Karpas-422 (cell line): ENCODE measurements around the gene OR11H6. TPM values are rescaled to one million over a fixed set of nuclear protein-coding genes. Genes with fewer than 3 reads are reported as not detected.
"Not testable (repeated sequence)": the region's sequence is repeated elsewhere in the genome, so short reads cannot be mapped to it uniquely, and the experiment has no call there.

Experiments used
- DNase-seq: peaks from one replicate; pipeline ENCODE4 v3.0.0-alpha.2; 2015
- H2AFZ ChIP-seq: fragments of 200-600 bp; sonication (generic); 2 replicates; pipeline ENCODE4 v1.6.1; 2014; ENCODE audit warnings: antibody characterized with exemption, low read length, mixed read lengths
- H3K27ac ChIP-seq: fragments of 200-600 bp; sonication (generic); 2 replicates; pipeline ENCODE4 v1.5.1; 2014; ENCODE audit warnings: mild to moderate bottlenecking, low read length, moderate library complexity
- H3K27me3 ChIP-seq: fragments of 200-600 bp; sonication (generic); 2 replicates; pipeline ENCODE4 v1.6.1; 2014; ENCODE audit warnings: low read length, mixed read lengths
- H3K36me3 ChIP-seq: fragments of 200-600 bp; sonication (generic); 2 replicates; pipeline ENCODE4 v1.6.1; 2014; ENCODE audit warnings: low read length, mixed read lengths; ENCODE audit not compliant: insufficient read depth
- H3K4me1 ChIP-seq: fragments of 200-600 bp; sonication (generic); 2 replicates; pipeline ENCODE4 v1.6.1; 2014; ENCODE audit warnings: mild to moderate bottlenecking, low read length, mixed read lengths
- H3K4me2 ChIP-seq: fragments of 200-600 bp; sonication (generic); 2 replicates; pipeline ENCODE4 v1.6.1; 2014; ENCODE audit warnings: low read length, low read depth, mild to moderate bottlenecking; ENCODE audit not compliant: poor library complexity, severe bottlenecking
- H3K4me3 ChIP-seq: fragments of 200-600 bp; sonication (generic); 2 replicates; pipeline ENCODE4 v1.5.1; 2014; ENCODE audit warnings: mild to moderate bottlenecking, antibody characterized with exemption, low read length, mixed read lengths
- H3K79me2 ChIP-seq: fragments of 200-600 bp; sonication (generic); 2 replicates; pipeline ENCODE4 v1.6.1; 2014; ENCODE audit warnings: mild to moderate bottlenecking, low read length, mixed read lengths
- H3K9ac ChIP-seq: fragments of 200-600 bp; sonication (generic); 2 replicates; pipeline ENCODE4 v1.6.0; 2014; ENCODE audit warnings: low read length
- H3K9me2 ChIP-seq: fragments of 200-600 bp; sonication (generic), shearing (Covaris generic); replicated peaks from 2 replicates; pipeline ENCODE4 v1.6.0; 2014; ENCODE audit warnings: mild to moderate bottlenecking, low read length, moderate library complexity; ENCODE audit not compliant: insufficient read depth
- H3K9me3 ChIP-seq: fragments of 300-700, 200-600 bp; sonication (generic); 2 replicates; pipeline ENCODE4 v1.6.1; 2014; ENCODE audit warnings: low read length, mixed read lengths
- H4K20me1 ChIP-seq: fragments of 200-600 bp; sonication (generic); 2 replicates; pipeline ENCODE4 v1.6.1; 2014; ENCODE audit warnings: mild to moderate bottlenecking, antibody characterized with exemption, low read length, low read depth; ENCODE audit not compliant: insufficient read depth
- total RNA-seq: library from RNA; depleted of rRNA; stranded (reverse); fragments of >200 nt; shearing (Covaris generic); gene quantifications from 2 replicates; pipeline ENCODE4 v1.2.3, GENCODE V29; 2014; ENCODE audit warnings: low replicate concordance

OR11H6 gene
- total RNA-seq, 1 experiment from 2014 or later = not detected

DNA sequence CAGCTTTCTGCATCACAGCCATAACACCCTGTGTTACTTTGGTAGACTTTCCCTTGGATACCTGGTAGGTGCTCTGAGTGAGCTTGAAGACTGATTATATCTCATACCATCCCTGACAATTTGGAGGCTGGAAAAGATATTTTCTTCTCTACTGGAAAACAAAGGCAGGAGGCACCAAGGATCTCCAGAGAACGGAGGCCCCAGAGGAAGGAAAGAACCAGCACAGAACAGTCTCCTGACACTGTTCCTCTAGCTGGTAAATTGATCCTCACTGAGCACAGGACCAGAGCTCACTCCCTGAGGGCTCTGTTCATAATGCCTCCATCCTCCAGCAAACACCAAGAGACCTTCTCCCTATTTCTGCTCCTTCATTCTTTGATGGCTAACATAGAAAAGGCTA lies 32.9 kb upstream of the OR11H6 start, which contains the start of gene OR11G2:
Gene OR11G2, plus strand, starts transcription at position 301 of the 400 bp plus-strand sequence. CDS start 6,542 bp downstream, outside the sequence.
- no peaks in the 10 kb centered on the region for H3K27me3 ChIP-seq
- no peaks in the 10 kb centered on the region for H3K36me3 ChIP-seq
- no peaks in the 10 kb centered on the region for H3K9me3 ChIP-seq
- H3K9ac ChIP-seq = no peak within 1 kb of the TSS
- no peak within 1 kb of the TSS for H3K27ac ChIP-seq
- no peak within 1 kb of the TSS for H2AFZ ChIP-seq
- H3K4me2 ChIP-seq = no peak within 1 kb of the TSS
- H3K4me3 ChIP-seq = no peak within 1 kb of the TSS
- H4K20me1 ChIP-seq = no peaks in the 10 kb centered on the region
- no peaks in the 10 kb centered on the region for H3K79me2 ChIP-seq
- H3K4me1 ChIP-seq = no peaks in the 10 kb centered on the region
- DNase-seq = no peak
- H3K9me2 ChIP-seq = 0 out of 2 replicates have a peak, but pooled peaks cover 4% of the 10 kb centered on the region

DNA sequence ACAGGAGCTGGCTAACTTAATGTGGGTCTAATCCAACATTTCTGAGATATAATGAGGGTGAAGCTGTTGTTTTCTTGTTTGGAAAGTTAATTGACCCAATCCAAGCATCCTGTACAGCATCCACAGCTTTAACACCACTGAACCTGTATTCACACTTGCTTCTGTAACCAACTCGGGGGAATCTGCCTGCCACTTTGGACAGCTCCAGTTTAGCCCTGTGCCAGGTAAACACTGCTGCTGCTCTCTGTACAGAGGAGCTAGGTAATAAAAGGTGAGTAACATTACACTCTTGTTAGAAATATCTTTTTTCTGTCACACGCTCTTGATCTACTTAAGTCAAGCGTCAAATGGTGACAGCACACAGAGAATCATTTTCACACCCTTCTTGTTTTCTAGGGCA lies 32.1 kb upstream of the OR11H6 start:
- Histone ChIP-seq H3K27me3 (no peaks in the 10 kb centered on the region), H3K9me3 (no peaks in the 10 kb centered on the region), H3K9ac (no peak overlapping the region), H4K20me1 (no peaks in the 10 kb centered on the region), H2AFZ (no peak overlapping the region), H3K4me2 (no peak overlapping the region), H3K4me1 (peaks cover 3% of the 10 kb centered on the region; the same call in 1 of the 2 replicates), H3K9me2 (no peaks in the 10 kb centered on the region), H3K79me2 (no peaks in the 10 kb centered on the region), H3K4me3 (no peak overlapping the region), H3K36me3 (no peaks in the 10 kb centered on the region), H3K27ac (no peak overlapping the region)
- DNase-seq = no peak

DNA sequence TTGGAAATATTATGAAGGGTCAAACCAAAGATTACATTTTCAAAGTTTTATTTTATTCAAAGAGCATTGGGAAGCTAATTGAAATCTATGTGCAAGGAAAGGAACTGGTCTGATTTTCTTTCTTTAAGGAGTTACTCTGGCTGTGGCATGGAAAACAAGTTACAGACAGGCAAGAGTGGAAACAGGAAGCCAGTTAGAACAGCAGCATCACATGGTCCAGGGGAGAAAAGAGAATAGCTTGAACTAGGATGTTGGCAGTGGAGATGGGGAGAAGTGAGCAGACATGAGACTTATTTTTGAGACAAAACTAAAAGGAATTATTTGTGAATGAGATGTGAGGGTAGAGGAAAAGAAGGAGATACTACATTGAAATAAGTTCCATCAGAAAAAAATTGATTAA lies 29.4 kb upstream of the OR11H6 start:
- no peaks in the 10 kb centered on the region for H3K79me2 ChIP-seq
- H3K9me2 ChIP-seq = no peaks in the 10 kb centered on the region
- H3K9ac ChIP-seq = no peak overlapping the region
- no peaks in the 10 kb centered on the region for H3K9me3 ChIP-seq
- H3K36me3 ChIP-seq = no peaks in the 10 kb centered on the region
- no peak overlapping the region for H2AFZ ChIP-seq
- no peak overlapping the region for H3K4me2 ChIP-seq
- no peaks in the 10 kb centered on the region for H3K27me3 ChIP-seq
- H3K4me1 ChIP-seq = peaks cover 3% of the 10 kb centered on the region; the same call in 1 of the 2 replicates
- H3K4me3 ChIP-seq = no peak overlapping the region
- no peaks in the 10 kb centered on the region for H4K20me1 ChIP-seq
- H3K27ac ChIP-seq = no peak overlapping the region
- DNase-seq = no peak

DNA sequence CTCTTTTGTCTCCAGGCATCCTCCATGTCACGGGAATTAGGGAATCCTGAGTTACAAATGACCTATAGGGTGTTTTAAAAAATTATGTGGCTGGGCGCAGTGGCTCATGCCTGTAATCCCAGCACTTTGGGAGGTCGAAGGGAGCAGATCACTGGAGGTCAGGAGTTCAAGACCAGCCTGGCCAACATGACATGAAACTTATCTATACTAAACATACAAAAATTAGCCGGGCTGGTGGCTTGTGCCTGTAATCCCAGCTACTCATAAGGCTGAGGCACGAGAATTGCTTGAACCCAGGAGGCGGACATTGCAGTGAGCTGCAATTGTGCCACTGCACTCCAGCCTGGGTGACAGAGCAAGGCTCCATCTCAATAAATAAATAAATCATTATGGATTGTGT lies 28.3 kb upstream of the OR11H6 start:
- H3K4me2 ChIP-seq, H3K9me2 ChIP-seq, H3K4me1 ChIP-seq, H3K9me3 ChIP-seq, H4K20me1 ChIP-seq, H3K36me3 ChIP-seq, H3K79me2 ChIP-seq, DNase-seq, H3K4me3 ChIP-seq, H3K9ac ChIP-seq, H2AFZ ChIP-seq, H3K27ac ChIP-seq, H3K27me3 ChIP-seq: not testable (repeated sequence)

DNA sequence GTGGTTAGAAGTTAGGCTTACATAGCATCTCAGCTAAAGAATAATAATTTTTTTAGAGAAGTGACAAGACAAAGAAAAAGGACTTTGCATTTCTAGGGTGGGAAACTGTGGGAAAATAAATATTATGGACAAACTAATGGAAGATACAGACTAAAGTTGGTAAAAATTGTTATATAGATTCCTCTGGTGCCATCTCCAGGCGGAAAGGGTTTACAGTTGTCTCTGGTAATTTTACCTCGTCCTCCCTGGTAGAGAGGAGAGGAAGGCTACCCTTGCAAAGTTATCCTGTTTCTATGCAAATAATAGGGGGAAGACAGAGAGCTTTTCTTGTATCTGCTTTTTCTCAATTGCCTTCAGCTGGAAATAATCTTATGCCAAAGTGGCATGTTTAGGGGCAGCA lies 27.6 kb upstream of the OR11H6 start:
- no peak overlapping the region for H3K9ac ChIP-seq
- no peaks in the 10 kb centered on the region for H4K20me1 ChIP-seq
- H2AFZ ChIP-seq = no peak overlapping the region
- no peak overlapping the region for H3K4me3 ChIP-seq
- H3K4me2 ChIP-seq = no peak overlapping the region
- peak; percentile 56 for DNase-seq
- H3K27me3 ChIP-seq = no peaks in the 10 kb centered on the region
- H3K27ac ChIP-seq = no peak overlapping the region
- peaks cover 3% of the 10 kb centered on the region; the same call in 1 of the 2 replicates for H3K4me1 ChIP-seq
- H3K9me3 ChIP-seq = no peaks in the 10 kb centered on the region
- no peaks in the 10 kb centered on the region for H3K9me2 ChIP-seq
- H3K36me3 ChIP-seq = no peaks in the 10 kb centered on the region
- no peaks in the 10 kb centered on the region for H3K79me2 ChIP-seq

DNA sequence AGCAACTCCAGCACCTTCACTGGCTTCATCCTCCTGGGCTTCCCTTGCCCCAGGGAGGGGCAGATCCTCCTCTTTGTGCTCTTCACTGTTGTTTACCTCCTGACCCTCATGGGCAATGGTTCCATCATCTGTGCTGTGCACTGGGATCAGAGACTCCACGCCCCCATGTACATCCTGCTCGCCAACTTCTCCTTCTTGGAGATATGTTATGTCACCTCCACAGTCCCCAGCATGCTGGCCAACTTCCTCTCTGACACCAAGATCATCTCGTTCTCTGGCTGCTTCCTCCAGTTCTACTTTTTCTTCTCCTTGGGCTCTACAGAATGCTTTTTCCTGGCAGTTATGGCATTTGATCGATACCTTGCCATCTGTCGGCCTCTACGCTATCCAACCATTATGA lies 26.1 kb upstream of the OR11H6 start:
- no peak overlapping the region for H2AFZ ChIP-seq
- H3K9me3 ChIP-seq = no peaks in the 10 kb centered on the region
- H3K27me3 ChIP-seq = no peaks in the 10 kb centered on the region
- H3K27ac ChIP-seq = no peak overlapping the region
- no peaks in the 10 kb centered on the region for H3K9me2 ChIP-seq
- H3K4me3 ChIP-seq = no peak overlapping the region
- DNase-seq = no peak
- H3K9ac ChIP-seq = no peak overlapping the region
- H4K20me1 ChIP-seq = no peaks in the 10 kb centered on the region
- no peaks in the 10 kb centered on the region for H3K79me2 ChIP-seq
- H3K4me2 ChIP-seq = no peak overlapping the region
- H3K36me3 ChIP-seq = no peaks in the 10 kb centered on the region
- peaks cover 3% of the 10 kb centered on the region; the same call in 1 of the 2 replicates for H3K4me1 ChIP-seq

DNA sequence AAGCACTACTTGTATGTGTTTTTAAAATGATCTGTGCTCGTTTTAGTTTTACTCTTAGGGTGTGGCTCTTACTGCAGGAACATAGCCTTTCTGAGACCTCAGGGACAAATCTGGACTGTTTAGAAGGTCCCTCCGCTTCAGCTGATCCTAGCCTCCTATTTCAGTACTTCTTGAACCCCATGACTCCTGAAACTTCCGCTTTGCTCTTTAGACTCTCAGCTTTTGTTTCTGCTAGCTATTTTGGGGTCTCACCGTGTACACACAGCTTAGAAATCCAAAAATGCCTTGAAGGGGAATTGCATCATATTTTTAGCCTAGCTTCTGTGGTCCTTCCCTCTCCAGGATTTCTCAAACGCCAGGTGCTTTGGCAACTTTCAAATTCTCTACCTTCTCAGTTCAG lies 24.5 kb upstream of the OR11H6 start:
- Histone ChIP-seq H3K9ac (no peak overlapping the region), H3K4me3 (no peak overlapping the region), H3K27ac (no peak overlapping the region), H3K79me2 (no peaks in the 10 kb centered on the region), H3K4me2 (no peak overlapping the region), H3K27me3 (no peaks in the 10 kb centered on the region), H2AFZ (no peak overlapping the region), H3K36me3 (no peaks in the 10 kb centered on the region), H3K9me3 (no peaks in the 10 kb centered on the region), H4K20me1 (no peaks in the 10 kb centered on the region), H3K4me1 (peaks cover 3% of the 10 kb centered on the region; the same call in 1 of the 2 replicates), H3K9me2 (no peaks in the 10 kb centered on the region)
- no peak for DNase-seq

DNA sequence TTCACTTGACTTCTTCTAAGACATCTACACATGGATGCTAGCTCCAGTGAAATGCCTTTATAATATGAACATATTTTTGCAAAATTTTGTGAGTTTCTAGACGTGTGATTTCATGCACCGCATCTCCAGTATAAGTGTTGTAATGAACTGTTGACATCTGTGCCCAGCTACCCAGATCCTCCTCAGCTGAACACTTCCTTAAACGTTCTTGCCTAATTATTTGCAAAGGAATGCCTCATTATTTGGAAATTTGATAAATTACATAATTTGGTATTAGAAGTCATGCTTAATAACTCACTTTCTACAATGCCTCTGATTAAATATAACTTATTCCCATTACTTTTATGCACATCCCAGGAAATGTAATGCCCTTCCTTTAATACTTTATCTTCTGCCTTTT lies 18.8 kb upstream of the OR11H6 start:
- Histone ChIP-seq H3K79me2 (no peaks in the 10 kb centered on the region), H3K9me2 (no peaks in the 10 kb centered on the region), H3K27me3 (no peaks in the 10 kb centered on the region), H3K4me2 (no peak overlapping the region), H3K36me3 (no peaks in the 10 kb centered on the region), H3K27ac (no peak overlapping the region), H2AFZ (no peak overlapping the region), H4K20me1 (no peaks in the 10 kb centered on the region), H3K9ac (no peak overlapping the region), H3K4me3 (no peak overlapping the region), H3K4me1 (no peaks in the 10 kb centered on the region), H3K9me3 (no peaks in the 10 kb centered on the region)
- no peak for DNase-seq

DNA sequence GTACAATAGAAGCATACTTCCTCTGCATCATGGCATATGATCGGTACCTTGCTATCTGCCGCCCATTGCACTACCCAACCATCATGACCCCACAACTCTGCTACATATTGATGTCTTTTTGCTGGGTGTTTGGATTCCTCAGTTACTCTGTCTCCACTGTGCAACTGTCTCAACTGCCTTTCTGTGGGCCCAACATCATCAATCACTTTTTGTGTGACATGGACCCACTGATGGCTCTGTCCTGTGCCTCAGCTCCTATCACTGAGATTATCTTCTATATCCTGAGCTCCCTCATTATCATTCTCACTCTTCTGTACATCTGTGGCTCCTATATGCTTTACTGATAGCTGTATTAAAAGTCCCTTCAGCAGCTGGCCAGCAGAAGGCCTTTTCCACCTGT lies 13.9 kb upstream of the OR11H6 start:
- no peaks in the 10 kb centered on the region for H3K9me3 ChIP-seq
- H3K4me2 ChIP-seq = no peak overlapping the region
- H3K79me2 ChIP-seq = no peaks in the 10 kb centered on the region
- DNase-seq = no peak
- no peaks in the 10 kb centered on the region for H4K20me1 ChIP-seq
- no peak overlapping the region for H3K4me3 ChIP-seq
- no peaks in the 10 kb centered on the region for H3K4me1 ChIP-seq
- no peaks in the 10 kb centered on the region for H3K36me3 ChIP-seq
- no peak overlapping the region for H3K27ac ChIP-seq
- H3K9ac ChIP-seq = no peak overlapping the region
- H2AFZ ChIP-seq = no peak overlapping the region
- H3K9me2 ChIP-seq = no peaks in the 10 kb centered on the region
- no peaks in the 10 kb centered on the region for H3K27me3 ChIP-seq
